Right lobe of liver (tissue), 6 donors: ENCODE results near the gene FEM1C. TPM values are rescaled to one million over a fixed set of nuclear protein-coding genes. Genes with fewer than 3 reads are reported as not detected.
A peak's percentile ranks its signal among the peaks of the same experiment; 100 is the strongest.

Experiments
- ATAC-seq, 4 donors: fragments of 200-7000 bp; cut with Tn5 transposase; one replicate each; pipeline ENCODE4 v1.9.1; 2020; ENCODE audit warnings: mild to moderate bottlenecking in 4 of 4, moderate library complexity in 4 of 4
- DNase-seq, 3 donors: peaks; one replicate each; pipeline ENCODE4 v3.0.0-alpha.2; 2020
- H3K27ac ChIP-seq, 3 donors: fragments of 200-600 bp; one replicate each; pipeline ENCODE4 v1.8.0; 2022
- H3K27me3 ChIP-seq, 2 donors: fragments of 200-600 bp; one replicate each; pipeline ENCODE4 v1.8.0; 2022
- H3K36me3 ChIP-seq, 4 donors: fragments of 200-600 bp; sonication (generic) in 1 of 4; one replicate each; pipeline versions ENCODE4 v1.5.1 to v1.8.0; 2017 to 2022; ENCODE audit warnings: control low read depth in 1 of 4
- H3K4me1 ChIP-seq, 4 donors: fragments of 200-600 bp; sonication (generic) in 1 of 4; one replicate each; pipeline versions ENCODE4 v1.5.1 to v1.8.0; 2017 to 2022; ENCODE audit warnings: control low read depth in 1 of 4
- H3K4me3 ChIP-seq, 3 donors: fragments of 200-600 bp; one replicate each; pipeline ENCODE4 v1.8.0; 2022
- H3K9me3 ChIP-seq, 4 donors: fragments of 200-600 bp; sonication (generic) in 1 of 4; one replicate each; pipeline versions ENCODE4 v1.5.1 to v1.8.0; 2017 to 2022; ENCODE audit warnings: control low read depth in 1 of 4
- POLR2A ChIP-seq: fragments of 450-650 bp; IDR thresholded peaks from one replicate; pipeline ENCODE4 v1.6.1; 2017; ENCODE audit warnings: antibody characterized with exemption, mild to moderate bottlenecking
- WGBS: methylation state at CpG from one replicate; pipeline ENCODE4 v1.1.6; 2018; ENCODE audit warnings: low coverage, low lambda C conversion rate; ENCODE audit not compliant: insufficient coverage; ENCODE audit errors: missing lambda C conversion rate; 5-methylcytosine and 5-hydroxymethylcytosine counted together
- intact Hi-C, 2 donors: fragments of 100-400 bp; cut with DNase I; formaldehyde crosslinking; loops; one replicate each; pipeline versions ENCODE4 v1.11.2 to v1.14.1; 2022
- total RNA-seq, 6 experiments: library from RNA; depleted of rRNA in 2 of 6; stranded (reverse); fragments of >200 nt in 2 of 6; fragmentation: NEBNext Ultra II Directional in 3 of 6; extraction: Animal tissue kit (Norgen Biotek cat#: 25700) in 3 of 6; gene quantifications; one replicate each; pipeline versions ENCODE4 v1.1.0 to v1.2.4, GENCODE V29; 2016 to 2023
- TF ChIP-seq, protein P1 (sequence below), 4 donors: fragments of 200-600 bp in 3 of 4; fragments of 450-650 bp in 1 of 4; IDR thresholded peaks; one replicate each; pipeline versions ENCODE4 v1.5.1 to v1.8.0; 2016 to 2022; ENCODE audit warnings: antibody characterized with exemption in 4 of 4, mild to moderate bottlenecking in 2 of 4
- donor health status: DM: no; HTN: yes; CAD: no.
- donor health status: DM: no; HTN: no; CAD: no.
- donor health status: DM: no; HTN: no; CAD: no.
- donor health status: DM: no; HTN: yes; CAD: no.
- donor health status: DM: no; HTN: yes; CAD: no.

Gene FEM1C
- total RNA-seq, 6 experiments from 2014 or later = 8.7 to 12.2 (median 11.0) TPM

GRCh38 chr5:115565233-115565632, 20.7 kb upstream of the FEM1C start:
- DNase-seq (no peak), ATAC-seq (no peak)
- intact Hi-C loops = no loop called here
- no peak for TF ChIP-seq POLR2A
- TF ChIP-seq, protein P1, sequence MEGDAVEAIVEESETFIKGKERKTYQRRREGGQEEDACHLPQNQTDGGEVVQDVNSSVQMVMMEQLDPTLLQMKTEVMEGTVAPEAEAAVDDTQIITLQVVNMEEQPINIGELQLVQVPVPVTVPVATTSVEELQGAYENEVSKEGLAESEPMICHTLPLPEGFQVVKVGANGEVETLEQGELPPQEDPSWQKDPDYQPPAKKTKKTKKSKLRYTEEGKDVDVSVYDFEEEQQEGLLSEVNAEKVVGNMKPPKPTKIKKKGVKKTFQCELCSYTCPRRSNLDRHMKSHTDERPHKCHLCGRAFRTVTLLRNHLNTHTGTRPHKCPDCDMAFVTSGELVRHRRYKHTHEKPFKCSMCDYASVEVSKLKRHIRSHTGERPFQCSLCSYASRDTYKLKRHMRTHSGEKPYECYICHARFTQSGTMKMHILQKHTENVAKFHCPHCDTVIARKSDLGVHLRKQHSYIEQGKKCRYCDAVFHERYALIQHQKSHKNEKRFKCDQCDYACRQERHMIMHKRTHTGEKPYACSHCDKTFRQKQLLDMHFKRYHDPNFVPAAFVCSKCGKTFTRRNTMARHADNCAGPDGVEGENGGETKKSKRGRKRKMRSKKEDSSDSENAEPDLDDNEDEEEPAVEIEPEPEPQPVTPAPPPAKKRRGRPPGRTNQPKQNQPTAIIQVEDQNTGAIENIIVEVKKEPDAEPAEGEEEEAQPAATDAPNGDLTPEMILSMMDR (IDR thresholded peaks at IDR 0.05) = no peak
- Histone ChIP-seq H3K27ac (no peak overlapping the region), H3K27me3 (no peaks in the 10 kb centered on the region), H3K4me3 (no peak overlapping the region), H3K36me3 (no peaks in the 10 kb centered on the region), H3K9me3 (no peaks in the 10 kb centered on the region), H3K4me1 (no peaks in the 10 kb centered on the region)
- 100% methylated on average over 1 of the region's 2 CpGs for WGBS

GRCh38 chr5:115561176-115561575, 16.6 kb upstream of the FEM1C start:
- DNase-seq (no peak), ATAC-seq (no peak)
- intact Hi-C loops = no loop called here
- Histone ChIP-seq H3K4me1 (peaks cover 0 to 25% (median 7%) of the 10 kb centered on the region in 4 donors), H3K9me3 (no peaks in the 10 kb centered on the region), H3K4me3 (no peak overlapping the region), H3K27ac (no peak overlapping the region), H3K36me3 (no peaks in the 10 kb centered on the region), H3K27me3 (no peaks in the 10 kb centered on the region)
- WGBS = 89% methylated on average over 3 of the region's 3 CpGs
- TF ChIP-seq POLR2A = no peak
- TF ChIP-seq, protein P1 (IDR thresholded peaks at IDR 0.05) = no peak

- no peak for TF ChIP-seq POLR2A
- TF ChIP-seq, protein P1 (IDR thresholded peaks at IDR 0.05) = no peak
- no peak overlapping the region for H3K27ac ChIP-seq
- no peak overlapping the region for H3K4me3 ChIP-seq
- no peak for ATAC-seq
- no peaks in the 10 kb centered on the region for H3K36me3 ChIP-seq
- DNase-seq = no peak
- intact Hi-C loops = no loop called here
- peaks cover 0 to 33% (median 7%) of the 10 kb centered on the region in 4 donors for H3K4me1 ChIP-seq
- no peaks in the 10 kb centered on the region for H3K9me3 ChIP-seq
- no peaks in the 10 kb centered on the region for H3K27me3 ChIP-seq
These were observed 14.9 kb upstream of the FEM1C start for GRCh38 chr5:115559524-115559923.

- H3K9me3 ChIP-seq = no peaks in the 10 kb centered on the region
- no peak overlapping the region for H3K4me3 ChIP-seq
- DNase-seq (no peak), ATAC-seq (peak in 2 of 4 donors; percentile 39 to 78)
- H3K4me1 ChIP-seq = peaks cover 0 to 33% (median 7%) of the 10 kb centered on the region in 4 donors
- 25% methylated on average over 4 of the region's 4 CpGs for WGBS
- no peaks in the 10 kb centered on the region for H3K36me3 ChIP-seq
- no peaks in the 10 kb centered on the region for H3K27me3 ChIP-seq
- peak overlapping the region in 2 of 3 donors; percentile 67 to 84 for H3K27ac ChIP-seq
- no peak for TF ChIP-seq POLR2A
- TF ChIP-seq, protein P1 (IDR thresholded peaks at IDR 0.05) = no peak
- intact Hi-C loops = no loop called here
These were observed 13.9 kb upstream of the FEM1C start for GRCh38 chr5:115558388-115558956.
